ENCODE data around the gene AHCTF1. TPM values are rescaled to one million over a fixed set of nuclear protein-coding genes. Genes with fewer than 3 reads are reported as not detected.
"Not testable (repeated sequence)": the region's sequence is repeated elsewhere in the genome, so short reads cannot be mapped to it uniquely, and the experiment has no call there.

AHCTF1 gene
- total and polyA plus RNA-seq, 8 donors: 22.4 to 62.5 (median 49.5) TPM

- Histone ChIP-seq H3K4me3 (no peak overlapping the region), H3K27me3 (no peaks in the 10 kb centered on the region), H3K9me3 (no peaks in the 10 kb centered on the region), H3K27ac (no peak overlapping the region), H3K4me1 (no peaks in the 10 kb centered on the region), H3K36me3 (no peaks in the 10 kb centered on the region)
- intact Hi-C loops (cut with DNase I): no loop called here
- ATAC-seq (no peak), DNase-seq (no peak)
- no peak for TF ChIP-seq CTCF (IDR thresholded peaks at IDR 0.05)
These were observed 116.0 kb downstream of the AHCTF1 start for GRCh38 chr1:246815693-246816270.

DNA sequence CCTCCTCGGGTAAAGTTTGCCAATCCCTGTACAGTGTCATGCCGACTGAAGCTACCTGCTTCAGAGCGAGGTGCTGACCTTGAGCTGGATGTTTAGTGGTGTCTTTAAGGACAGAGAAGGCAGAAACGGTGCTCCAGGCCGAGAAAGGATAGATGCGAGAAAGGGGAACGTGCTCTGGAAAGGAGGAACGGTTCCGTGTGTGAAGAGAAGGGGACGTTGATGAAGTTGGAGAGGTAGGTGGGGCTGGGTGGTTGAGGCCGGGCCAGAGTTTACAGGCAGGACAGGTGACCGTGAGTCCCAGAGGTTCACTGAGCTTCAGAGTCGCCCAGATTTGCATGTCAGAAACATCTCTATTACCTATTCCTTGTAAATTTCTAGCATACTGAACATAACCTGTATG, 116.9 kb downstream of the AHCTF1 start:
- H3K36me3 ChIP-seq: no peaks in the 10 kb centered on the region
- no peaks in the 10 kb centered on the region for H3K9me3 ChIP-seq
- no peak for TF ChIP-seq CTCF (IDR thresholded peaks at IDR 0.05)

DNA sequence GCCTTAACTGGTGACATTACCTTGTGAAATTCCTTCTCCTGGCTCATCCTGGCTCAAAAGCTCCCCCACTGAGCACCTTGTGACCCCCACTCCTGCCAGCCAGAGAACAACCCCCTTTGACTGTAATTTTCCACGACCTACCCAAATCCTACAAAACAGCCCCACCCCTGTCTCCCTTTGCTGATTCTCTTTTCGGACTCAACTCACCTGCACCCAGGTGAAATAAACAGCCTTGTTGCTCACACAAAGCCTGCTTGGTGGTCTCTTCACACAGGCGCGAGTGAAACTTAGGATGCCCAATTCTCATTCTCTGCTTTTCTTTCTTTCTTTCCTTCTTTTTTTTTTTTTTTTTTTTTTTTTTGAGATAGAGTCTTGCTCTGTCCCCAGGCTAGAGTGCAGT, 118.4 kb downstream of the AHCTF1 start:
- intact Hi-C loops (cut with DNase I); H3K27ac ChIP-seq; H3K27me3 ChIP-seq; H3K36me3 ChIP-seq; DNase-seq; H3K4me3 ChIP-seq; ATAC-seq; H3K9me3 ChIP-seq; H3K4me1 ChIP-seq: not testable (repeated sequence)

More for the DNA sequence above, 116.9 kb downstream of the AHCTF1 start:
- H3K4me1 ChIP-seq: no peaks in the 10 kb centered on the region
- no peak overlapping the region for H3K4me3 ChIP-seq
- intact Hi-C loops (cut with DNase I): no loop called here
- H3K27ac ChIP-seq: no peak overlapping the region
- no peaks in the 10 kb centered on the region for H3K27me3 ChIP-seq
- ATAC-seq (no peak), DNase-seq (no peak)

- Histone ChIP-seq H3K27ac (no peak overlapping the region), H3K27me3 (no peaks in the 10 kb centered on the region), H3K4me3 (no peak overlapping the region), H3K36me3 (no peaks in the 10 kb centered on the region), H3K4me1 (no peaks in the 10 kb centered on the region), H3K9me3 (no peaks in the 10 kb centered on the region)
- no peak for TF ChIP-seq CTCF (IDR thresholded peaks at IDR 0.05)
- DNase-seq: no peak
- intact Hi-C loops (cut with DNase I): no loop called here
- ATAC-seq: no peak
These were observed 119.8 kb downstream of the AHCTF1 start for GRCh38 chr1:246811985-246812384.

GRCh38 chr1:246809473-246809872, 122.3 kb downstream of the AHCTF1 start:
- Histone ChIP-seq H3K27me3 (no peaks in the 10 kb centered on the region), H3K9me3 (no peaks in the 10 kb centered on the region), H3K27ac (no peak overlapping the region), H3K4me3 (no peak overlapping the region), H3K4me1 (no peaks in the 10 kb centered on the region), H3K36me3 (no peaks in the 10 kb centered on the region)
- intact Hi-C loops (cut with DNase I): no loop called here
- DNase-seq (no peak), ATAC-seq (no peak)
- no peak for TF ChIP-seq CTCF (IDR thresholded peaks at IDR 0.05)

DNA sequence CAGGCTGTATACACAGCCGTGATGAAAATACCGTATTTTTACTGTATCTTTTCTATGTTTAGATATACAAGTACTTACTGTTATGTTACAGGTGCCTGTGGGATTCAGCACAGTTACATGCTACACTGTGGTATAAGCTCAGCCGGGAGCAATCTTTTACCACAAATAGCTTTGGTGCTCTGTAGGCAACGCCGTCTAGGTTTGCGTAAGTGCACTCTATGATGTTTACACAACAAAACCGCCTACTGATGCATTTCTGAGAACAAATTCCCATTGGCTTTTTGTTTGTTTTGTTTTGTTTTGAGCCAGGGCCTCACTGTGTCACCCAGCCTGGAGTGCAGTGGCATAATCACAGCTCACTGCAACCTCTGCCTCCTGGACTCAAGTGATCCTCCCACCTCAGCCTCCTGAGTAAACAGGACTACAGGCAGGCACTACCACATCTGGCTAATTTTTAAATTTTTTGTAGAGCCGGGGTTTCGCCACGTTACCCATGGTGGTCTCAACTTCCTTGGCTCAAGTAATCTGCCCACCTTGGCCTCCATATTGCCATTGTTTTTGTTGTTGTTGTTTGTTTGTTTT, 126.5 kb downstream of the AHCTF1 start:
- Histone ChIP-seq H3K9me3 (no peaks in the 10 kb centered on the region), H3K4me1 (no peaks in the 10 kb centered on the region), H3K27ac (no peak overlapping the region), H3K36me3 (no peaks in the 10 kb centered on the region), H3K4me3 (no peak overlapping the region), H3K27me3 (no peaks in the 10 kb centered on the region)
- DNase-seq (no peak), ATAC-seq (no peak)
- no peak for TF ChIP-seq CTCF (IDR thresholded peaks at IDR 0.05)
- intact Hi-C loops (cut with DNase I): no loop called here
